Fibroblast of gingiva (primary cell): ENCODE results near the gene TNNC1.

Experiments
- DNase-seq: peaks from one replicate; pipeline ENCODE4 v3.0.0-alpha.2; 2011; ENCODE audit warnings: low read depth

TNNC1 gene

DNA sequence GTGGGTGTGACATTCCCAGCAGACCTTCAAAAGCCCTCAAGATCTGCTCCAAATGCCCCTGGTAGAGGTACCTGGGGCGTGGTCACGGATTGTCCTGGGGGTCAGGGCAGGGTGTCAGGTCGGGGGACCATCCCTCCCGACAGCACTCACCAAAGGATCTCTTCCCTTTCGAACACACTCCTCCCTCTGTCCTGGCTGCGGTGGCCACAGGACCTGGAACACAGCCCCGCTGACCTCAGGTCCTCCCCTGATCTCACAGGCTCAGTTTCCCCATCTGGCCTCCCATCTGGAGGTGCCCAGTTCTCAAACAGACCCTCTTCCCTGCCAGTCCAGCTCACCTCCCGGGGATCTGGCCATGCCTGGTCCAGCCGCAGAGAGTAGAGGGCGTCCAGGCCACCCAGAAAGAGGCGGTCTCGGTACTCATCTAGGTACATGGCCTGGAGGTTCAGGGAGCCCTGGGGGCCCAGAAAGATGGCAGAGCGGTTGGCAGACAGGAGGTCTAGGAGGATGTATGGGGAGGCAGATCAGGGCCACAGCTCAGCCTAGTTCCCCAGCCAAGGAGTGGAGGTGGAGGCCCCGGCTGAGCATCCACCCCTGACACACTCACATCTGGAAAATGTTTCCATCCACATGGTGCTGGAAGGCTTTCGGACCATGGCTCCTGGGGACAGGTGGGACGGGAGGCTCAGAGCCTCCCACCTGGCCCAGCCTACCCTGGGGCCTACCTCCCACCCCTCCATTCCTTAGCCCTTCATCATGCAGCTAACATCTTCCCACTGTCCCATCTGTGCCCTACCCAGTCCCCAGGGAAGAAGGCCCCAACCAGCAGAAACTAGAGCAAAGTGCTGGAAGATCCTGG is 11.2 kb downstream of the TNNC1 start:
- DNase-seq, result no peak

DNA sequence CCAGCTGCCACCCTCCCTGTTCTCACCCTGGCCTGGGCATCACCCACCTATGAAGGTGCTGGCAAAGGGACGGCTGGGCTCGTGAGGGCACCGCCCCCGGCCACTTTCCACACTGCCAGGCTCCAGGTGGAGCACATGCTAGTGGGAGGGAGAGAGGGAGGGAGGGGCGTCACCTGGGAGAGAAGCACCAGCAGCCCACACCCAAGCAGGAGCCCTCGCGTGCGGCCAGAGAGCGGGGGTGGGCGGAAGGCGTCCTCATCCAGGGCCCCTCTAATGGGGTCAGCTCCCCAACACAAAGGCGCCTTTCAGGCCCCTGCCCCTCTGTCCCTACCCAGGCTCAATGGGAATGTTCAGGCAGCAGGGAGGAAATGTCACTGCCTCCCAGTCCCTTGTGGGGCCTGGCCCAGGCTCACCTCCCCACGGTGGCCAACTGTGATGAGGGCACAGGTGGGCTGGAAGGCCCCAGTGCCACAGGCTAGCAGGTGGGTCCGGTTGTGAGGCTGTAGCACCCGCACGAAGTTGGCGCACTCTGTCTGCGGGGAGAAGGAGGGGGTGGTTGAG is 12.0 kb downstream of the TNNC1 start:
- no peak for DNase-seq

DNA sequence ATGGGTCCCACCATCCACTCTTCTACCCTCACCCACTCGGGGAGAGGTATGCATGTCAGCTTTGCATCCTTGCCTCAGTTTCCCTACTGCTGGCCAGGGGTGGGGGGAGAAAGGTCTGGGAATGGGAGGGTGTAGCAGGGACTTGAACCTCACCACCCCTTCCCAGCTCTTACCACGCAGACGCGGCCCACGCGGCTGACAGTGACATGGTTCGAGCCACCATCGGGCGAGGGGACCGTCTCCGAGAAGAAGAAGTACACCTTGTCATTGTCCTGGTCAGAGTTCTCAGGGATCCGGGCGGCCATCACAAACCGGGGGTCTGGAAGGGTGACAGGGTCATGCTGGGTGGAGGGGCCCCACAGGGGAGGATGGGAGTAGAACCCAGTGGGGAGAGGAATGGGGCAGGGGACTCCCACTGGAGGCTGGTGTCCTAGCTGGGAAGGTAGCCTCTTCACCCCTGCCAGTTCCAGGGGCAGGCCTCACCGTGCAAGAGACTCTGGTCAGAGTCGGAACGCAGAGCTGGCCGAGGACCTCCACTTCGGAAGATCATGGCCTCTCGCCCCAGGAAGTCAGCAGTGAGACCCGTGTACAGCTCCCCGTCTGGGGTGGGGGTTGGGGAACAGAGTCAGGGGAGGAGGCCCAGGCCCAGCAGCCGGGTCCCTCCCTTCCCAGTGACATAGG is 12.6 kb downstream of the TNNC1 start:
- no peak for DNase-seq

DNA sequence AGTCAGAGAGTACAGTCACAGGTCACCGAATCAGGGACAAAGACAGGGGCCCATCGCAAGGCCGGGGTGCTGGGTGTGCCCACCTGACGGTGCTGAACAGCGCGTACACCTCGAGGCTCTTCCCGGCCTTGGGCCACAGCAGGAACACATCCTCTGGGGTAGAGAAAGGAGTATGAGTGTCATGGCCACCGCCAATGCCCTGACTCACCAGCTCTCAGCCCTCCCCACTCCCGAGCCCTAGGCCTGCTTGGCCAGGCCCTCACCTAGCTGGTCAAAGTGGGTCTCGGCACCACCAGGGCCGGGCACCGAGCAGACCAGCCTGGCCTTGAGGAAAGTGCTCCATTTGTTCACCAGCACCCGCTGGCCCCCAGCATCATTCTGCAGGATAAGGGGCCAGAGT is 13.2 kb downstream of the TNNC1 start:
- DNase-seq, result no peak

DNA sequence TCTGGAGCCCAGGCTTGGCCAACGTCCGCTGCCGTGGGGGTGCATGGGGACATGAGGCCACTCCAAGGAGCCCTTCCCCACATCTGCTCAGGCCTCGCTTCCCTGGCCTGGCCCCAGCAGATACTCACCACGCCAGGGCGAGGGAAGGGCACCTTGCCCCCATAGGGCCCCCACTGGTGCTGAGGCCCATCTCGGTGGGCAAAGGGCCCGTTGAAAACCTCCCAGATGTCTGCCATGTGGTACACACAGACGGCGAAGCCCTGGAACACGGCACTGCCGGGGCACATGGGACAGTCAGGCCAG is 13.6 kb downstream of the TNNC1 start:
- no peak for DNase-seq

DNA sequence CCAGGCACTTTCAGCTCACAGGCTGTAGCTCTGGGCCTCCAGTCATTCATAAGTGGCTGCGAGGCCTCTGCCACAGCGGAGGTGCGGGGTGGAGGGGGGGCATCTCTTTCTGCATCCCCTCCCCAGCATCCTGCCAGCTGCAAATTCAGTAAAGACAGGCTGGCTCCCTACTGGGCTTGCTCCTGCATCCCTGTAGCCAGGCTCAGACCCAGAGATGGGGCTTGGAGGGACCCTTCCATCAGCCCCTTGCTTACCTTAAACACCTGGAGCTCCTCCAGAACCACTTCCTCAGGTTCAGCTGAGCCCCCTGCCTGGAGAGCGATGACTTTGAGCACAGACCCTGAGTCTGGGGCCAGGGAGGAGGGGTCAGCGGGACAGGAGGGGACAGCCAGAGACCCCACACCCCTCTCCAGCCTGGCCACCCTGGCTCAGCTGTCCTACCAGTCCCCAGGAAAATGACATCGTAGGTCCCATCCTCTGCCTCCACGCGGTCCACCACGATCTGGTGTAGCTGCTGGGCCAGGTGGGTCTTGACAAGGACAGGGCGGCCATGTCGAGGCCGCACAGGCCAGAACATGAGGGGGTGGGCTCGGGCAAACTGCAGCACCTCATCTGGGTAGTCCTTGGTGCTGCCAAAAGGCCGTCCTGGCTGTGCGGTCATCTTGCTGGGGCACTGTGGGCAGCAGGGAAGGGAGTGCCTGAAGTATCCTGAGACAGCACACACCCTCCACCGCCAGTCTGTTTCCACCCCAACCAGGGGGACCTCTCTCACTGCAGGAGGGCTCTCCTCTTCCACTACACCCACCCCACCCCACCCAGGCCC is 14.2 kb downstream of the TNNC1 start:
- DNase-seq, result no peak

DNA sequence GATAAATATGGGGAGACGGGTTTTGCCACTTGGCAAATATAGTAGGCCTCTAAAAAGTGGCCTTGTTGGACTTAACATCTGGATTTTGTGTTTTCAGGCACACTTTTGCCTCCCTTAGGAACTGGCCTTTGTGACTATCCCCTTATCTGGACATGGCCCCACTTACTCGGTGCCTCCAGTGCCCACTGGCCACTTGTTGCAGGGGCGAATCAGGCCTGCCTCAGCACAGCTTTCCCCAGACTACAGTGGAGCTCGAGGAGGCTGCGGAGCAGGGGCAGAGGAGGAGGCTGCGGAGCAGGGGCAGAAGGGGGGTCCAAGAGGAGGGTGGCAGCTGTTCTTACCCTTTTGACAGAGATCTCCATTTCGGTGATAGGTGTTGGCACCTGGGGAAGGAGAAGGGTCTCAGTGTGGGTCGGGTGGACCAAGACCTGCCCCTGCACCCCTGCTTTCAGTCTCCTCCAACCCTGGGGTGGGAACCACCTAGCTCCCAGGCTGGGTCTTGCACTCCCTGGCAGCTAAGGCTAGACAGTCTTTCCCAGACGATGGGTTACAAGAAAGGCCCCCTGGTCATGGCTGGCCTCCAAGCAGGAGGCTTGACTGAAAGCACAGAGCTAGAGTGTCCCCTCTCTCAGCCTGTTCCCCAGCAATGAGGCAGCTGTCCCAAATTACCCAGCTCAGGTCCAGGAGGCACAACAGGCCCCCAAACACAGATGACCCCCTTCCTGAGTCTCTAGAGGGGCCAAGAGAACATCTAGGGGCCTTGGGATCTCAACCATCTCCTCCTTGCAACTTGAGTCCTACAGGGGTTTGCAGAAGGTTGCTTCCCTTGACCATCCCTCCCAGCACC is 15.0 kb downstream of the TNNC1 start:
- DNase-seq, result no peak

DNA sequence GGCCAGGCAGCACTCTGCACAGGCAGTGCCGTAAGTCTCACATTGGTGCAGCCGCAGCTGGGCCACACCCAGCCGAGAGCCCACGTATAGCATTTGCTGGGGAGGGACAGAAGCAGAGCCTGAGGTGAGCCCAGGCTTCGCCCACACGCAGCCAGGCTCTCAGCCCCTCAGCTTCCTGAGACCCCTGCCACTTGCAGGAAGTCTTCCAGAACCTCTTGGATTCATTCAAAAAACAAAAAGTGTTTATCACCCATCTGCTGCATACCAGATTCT is 15.8 kb downstream of the TNNC1 start:
- DNase-seq, result no peak

DNA sequence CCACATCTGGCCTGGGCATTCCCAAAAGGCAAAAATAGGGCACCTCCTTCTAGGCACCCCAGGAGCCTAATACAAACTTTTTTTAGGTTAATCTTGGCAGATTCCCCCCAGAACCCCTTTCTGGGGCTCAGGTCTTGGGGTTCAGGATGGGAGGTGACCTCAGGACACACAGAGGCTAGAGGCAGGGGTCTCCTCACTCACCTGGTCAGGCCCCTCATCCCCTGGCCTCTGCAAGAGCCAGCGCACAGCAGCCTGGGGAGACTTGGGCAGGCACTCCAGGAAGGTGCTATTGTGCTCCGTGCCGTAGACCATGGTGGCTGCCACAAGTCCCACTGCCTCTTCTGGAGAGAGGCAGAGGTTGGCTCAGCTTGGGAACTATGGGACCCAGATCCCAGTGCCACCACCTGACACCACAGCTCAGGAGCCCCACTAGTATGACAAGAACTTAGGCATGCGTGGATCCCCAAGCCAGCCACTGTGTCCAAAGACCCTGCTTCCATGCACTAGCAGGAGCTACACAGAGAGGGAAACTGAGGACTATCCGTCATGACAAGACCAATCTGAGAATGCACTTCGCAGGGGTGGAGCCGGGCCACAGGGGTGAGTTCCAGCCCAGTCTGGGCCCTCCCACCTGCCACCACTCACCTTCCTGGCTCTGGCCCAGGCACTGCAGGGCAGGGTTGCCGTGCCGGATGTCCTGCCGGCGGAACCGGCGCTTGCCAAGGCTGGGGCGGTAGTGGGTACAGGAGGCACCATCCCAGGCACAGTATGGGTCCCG is 16.3 kb downstream of the TNNC1 start:
- no peak for DNase-seq

DNA sequence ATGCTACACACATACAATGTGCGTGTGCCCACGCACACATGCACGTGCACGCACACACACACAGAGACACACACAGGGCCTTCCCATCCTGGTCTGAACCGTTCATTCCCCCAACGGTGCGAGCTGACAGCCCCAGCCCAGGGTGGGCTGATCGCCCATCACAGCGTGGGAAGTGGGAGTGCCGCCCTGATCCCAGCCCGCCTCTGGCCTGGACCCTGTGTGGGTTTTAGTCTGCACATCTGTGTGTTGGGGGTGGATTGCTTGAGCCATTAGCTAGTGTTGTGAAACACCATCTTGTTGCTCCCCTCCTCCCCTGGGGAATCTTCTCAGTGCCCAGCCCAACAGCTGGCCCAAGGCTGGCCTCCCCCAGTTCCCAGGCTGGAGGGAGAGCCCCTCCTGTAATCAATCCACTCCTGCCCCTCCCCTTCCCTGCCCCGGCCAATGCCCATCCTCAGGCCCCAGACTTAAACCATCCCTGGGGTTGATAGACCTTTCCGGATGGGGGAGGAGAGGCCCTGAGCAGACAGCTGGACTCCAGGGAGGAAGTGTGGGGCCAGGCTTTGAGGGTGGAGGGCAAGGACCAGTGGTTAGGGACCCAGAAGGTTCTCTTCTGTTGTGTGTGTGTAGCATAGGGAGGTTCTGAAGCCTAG is 17.2 kb downstream of the TNNC1 start:
- peak; percentile 87 for DNase-seq

DNA sequence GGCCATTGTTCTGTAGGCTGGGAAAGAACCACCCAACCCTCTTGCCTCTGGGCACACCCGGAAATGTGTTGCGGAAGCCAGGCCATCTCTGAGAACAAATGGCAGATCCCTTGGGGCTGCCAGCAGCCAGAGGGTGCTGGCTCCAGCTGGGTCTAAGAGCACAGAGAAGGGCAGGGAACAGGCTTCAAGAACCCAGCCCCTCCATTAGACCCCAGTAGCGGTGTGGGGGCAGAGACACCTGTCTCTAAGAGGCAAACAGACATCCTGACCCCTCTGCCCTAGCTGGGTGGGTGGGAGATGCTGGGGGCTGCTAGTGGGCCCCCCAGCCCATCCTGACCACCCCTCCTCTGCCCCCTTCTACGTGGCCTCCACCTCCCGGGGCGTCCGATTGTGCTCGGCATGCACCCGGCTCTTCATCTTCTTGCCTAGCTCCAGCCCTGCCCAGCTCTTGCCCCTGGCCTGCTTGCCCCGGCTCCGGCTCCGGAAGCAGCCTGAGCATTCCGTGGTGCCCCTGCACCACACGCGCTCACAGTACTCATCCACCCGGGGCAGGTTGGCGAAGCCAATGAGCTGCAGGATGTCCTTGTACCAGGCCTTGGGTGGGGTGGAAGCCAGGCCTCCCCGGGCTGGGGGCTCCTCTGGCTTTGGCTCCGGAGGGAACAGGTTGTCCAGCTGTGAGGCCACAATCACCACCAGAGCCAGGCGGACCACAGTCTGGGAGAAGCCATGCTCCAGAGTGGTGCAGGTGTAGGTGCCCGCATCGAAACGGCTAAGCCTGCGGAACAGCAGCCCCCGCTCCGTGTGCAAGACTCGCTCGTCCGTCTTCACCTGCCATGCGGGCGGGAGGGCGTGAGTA is 18.4 kb downstream of the TNNC1 start:
- peak; percentile 27 for DNase-seq

DNA sequence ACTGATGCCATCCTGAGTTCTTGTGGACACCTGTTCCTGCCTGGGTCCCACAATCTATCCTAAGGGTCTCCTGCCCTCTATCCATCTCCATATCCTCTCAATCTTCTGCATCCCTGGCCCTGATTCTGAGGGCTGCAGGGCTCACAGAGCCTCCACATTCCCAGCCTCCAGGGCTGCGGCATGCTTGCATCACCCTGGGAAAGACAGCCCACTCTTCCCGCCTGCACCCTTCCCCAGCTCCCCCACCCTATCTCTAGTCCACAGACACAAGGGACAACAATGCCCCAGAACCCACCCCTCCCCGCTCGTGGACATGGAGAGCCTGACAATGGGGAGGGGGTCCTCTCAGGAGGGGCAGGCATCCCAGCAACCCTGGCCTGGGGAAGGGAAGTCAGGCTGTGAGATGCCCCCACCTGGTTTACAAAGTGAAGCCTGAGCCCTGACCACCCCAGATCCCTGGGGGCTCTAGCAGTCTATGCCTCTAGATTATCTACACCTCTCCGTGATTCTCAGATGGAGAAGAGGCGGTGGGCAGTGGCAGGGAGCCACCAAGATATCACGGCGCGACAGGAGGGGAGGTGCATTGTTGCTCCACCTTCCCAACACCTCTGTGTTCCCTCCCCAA is 19.2 kb downstream of the TNNC1 start:
- DNase-seq, result no peak

DNA sequence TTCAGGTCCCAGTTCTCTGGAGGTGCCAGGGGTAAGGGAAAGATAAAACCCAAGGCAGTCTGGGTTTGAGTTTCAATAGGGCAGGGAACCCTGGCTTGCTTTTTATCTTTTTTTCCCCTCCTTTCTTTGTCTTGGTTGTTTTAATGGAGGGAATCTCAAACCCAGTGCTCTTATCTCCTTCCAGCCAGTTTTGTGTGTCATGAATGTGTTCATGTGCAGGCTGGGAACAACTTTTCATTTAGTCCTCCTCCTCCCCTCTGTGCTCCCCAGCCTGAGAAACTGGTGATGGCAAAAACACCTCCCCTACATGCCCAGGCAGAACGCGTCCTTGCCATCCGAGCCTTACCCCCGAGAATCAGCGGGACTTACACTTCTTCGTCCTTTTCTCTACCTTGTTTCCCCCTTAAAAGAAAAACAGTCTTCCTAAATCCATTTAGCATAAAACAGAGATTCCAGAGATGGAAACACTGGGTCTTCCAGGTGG is 19.8 kb downstream of the TNNC1 start:
- no peak for DNase-seq

DNA sequence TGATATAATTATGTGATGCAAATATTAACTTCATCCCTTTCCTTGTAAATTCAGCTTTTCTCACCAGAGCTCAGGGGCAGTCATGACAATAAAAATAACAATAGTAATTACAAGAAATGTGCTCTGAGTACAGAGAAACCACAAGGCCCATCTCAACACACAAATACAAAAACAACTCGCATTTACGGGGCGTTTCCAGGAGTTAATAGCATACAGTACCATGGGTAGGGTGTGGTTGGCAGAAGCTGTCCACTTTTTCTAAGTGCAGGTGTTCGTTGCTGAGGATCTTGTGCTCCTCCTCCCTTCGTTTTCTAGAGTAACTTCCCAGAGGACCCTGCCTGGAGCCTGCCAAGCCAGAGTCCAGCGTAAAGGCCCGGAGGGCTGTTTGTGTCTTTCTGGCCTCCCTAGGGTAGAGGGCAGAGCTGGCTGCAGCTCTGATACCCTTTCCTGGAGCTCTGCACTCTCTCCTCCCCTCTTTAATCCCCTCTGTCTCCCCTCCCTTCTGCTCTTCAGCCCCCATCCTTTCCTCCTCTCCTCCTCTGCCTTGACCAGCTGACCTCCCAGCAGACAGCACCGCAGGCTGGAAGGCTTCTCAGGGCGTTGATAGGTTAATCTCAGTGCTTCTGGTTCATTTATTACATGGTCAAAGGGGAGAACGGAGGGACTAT is 20.4 kb downstream of the TNNC1 start:
- no peak for DNase-seq

DNA sequence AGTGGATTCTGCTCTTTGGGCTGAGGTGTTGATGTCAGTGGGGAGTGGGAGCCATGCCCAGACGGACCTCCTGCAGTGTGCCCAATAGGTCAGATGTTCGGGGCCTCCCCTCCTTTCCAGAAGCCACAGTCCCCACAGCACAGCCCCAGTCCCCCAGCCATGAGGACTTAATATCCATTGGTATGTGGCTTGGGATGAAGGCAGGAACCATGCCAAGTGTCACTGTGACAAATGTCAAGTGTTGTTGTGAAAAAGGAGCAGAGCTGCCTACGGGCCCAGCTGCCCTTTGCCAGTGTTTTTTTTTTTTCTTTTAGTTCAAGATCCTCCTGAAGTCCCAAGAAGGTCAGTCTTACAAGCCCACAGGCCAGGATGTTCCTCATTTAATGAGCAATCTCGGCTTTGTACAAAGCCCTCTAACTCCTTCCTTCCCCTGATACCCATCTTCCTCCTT is 21.1 kb downstream of the TNNC1 start:
- no peak for DNase-seq

DNA sequence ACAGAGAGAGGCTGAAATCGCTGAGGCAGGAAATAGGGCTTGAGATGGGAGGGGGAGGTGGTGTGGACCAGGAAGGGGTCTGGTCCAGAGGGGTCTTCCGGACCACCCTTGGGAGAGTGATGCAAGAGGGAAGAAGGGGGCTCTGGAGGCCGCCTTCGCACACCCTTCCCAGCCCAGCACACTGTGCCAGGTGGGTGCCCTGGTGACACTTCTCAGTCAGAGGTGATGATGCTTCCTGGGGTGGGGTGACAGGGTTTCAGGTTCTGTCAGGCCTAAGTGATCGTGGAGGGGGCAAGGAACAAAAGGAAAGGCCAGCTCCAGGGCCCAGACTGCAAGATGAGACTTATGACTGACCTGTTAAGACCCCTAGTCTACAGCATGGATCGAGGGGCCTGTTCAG is 21.6 kb downstream of the TNNC1 start:
- no peak for DNase-seq

DNA sequence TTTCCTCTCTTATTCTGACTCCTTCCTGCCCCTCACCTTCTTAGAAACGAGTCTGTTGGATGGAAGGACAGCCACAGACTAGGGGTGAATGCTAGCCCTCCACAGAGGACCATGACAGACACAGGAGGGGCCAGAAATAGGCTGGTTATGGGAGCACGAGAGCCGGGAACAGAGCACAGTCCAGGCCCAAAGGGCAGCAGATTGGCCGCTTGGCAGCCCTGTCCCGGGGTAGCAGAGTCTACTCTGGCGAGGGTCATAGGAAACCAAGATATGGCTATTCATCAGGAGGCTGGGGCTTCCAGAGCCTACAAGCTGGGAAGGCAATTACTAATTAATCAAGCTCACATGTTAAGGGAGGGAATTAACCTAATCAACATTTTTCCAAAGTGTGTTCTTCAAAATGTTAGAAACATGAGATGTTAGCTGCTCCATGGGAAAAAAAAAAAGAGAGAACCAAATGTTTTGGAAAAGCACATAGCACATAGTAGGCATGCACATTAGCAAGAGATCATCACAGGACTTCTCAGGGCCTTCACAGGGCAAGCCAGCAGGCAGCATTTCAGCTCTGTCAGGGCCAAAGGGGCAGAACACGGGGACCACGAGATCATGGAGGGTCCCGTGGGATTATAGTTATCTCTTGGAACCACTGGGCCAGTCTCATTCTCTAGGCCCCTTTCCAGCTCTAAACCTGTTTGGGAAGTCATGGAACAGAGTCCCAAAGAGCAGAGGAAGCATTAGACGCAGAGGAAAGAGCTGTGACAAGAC is 22.2 kb downstream of the TNNC1 start:
- no peak for DNase-seq

DNA sequence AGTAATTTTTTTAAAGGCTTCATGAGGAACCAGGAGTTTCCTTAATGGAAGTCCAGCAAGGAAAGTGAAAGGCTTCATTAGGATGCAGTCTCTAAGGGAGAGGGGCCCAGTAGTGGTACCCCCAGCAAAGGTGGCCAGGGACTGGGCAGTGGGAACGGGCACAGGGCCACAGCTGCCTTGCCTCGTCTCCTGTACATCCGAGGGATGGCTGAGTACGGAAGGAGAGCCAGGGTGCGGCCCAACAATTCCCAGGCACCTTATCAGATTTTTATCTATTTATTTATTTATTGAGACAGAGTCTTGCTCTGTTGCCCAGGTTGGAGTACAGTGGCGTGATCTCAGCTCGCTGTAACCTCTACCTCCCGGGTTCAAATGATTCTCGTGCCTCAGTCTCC is 23.4 kb downstream of the TNNC1 start:
- DNase-seq, result no peak
